HL-60/S4 treated with phorbol 12-myristate 13-acetate at 8.2 ng/mL for 4 days and 3 days (cell line): Measurements from ENCODE around the gene KCNK3.

ENCODE experiments used
- in situ Hi-C: fragments of 300-500 bp; cut with MboI; formaldehyde crosslinking; loops from 2 replicates; pipeline ENCODE4 v1.15.0; 2022; ENCODE audit warnings: low sequenced_read_pairs

KCNK3 gene

DNA sequence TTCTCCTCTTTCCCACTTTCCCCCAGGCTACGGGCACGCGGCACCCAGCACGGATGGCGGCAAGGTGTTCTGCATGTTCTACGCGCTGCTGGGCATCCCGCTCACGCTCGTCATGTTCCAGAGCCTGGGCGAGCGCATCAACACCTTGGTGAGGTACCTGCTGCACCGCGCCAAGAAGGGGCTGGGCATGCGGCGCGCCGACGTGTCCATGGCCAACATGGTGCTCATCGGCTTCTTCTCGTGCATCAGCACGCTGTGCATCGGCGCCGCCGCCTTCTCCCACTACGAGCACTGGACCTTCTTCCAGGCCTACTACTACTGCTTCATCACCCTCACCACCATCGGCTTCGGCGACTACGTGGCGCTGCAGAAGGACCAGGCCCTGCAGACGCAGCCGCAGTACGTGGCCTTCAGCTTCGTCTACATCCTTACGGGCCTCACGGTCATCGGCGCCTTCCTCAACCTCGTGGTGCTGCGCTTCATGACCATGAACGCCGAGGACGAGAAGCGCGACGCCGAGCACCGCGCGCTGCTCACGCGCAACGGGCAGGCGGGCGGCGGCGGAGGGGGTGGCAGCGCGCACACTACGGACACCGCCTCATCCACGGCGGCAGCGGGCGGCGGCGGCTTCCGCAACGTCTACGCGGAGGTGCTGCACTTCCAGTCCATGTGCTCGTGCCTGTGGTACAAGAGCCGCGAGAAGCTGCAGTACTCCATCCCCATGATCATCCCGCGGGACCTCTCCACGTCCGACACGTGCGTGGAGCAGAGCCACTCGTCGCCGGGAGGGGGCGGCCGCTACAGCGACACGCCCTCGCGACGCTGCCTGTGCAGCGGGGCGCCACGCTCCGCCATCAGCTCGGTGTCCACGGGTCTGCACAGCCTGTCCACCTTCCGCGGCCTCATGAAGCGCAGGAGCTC lies 35.4 kb downstream of the KCNK3 start:
- in situ Hi-C loops = no loop called here

DNA sequence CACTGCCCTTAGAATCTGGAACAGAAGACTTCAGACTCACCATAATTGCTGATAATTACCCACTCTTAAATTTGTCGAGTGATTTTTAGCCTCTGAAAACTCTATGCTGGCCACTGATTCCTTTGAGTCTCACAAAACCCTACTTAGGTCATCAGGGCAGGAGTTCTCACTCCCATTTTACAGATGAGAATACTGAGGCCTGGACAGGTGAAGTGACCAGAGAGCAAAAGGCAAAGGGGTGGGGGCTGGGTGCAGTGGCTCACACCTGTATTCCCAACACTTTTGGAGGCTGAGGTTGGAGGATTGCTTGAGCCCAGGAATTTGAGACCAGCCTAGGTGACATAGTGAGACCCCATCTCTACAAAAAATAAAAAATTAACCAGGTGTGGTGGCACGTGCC lies 36.8 kb downstream of the KCNK3 start:
- in situ Hi-C loops = no loop called here

DNA sequence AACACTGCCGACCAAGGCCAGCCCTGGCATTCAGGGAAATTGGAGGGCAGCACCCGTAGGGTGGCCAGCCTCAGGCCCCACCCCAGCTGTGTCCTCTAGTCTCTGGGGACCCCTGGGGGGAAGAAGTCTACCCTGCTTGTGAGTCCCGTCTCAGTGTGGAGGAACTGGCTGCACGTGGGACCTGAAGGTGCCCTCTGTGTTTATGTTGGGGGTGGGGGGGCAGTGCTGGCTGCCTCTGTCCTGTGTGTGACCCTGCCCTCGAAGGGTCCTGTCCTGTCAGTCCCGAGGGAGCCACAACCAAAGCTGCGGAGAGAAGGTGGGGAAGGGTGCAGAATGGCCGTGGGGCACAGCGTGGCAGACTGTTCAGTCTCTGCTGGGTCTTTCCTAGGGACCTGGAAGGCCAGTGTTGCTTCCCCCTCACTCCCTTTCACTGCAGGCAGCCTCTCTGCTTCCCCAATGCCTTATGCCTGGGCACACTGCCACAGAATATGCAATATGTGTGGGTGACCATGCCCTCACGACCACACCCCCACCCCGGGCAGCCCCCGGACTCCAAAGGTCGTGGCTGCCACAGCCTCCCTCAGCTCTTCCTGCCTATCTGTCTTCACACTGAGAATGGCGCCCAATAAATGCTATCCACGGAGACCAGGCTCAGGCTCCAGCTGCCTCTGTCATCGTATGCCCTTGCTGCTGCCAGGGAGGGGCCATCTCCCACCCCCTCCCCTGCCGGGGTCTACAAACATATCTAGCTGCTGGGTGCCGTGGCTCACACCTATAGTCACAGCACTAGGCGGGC lies 38.2 kb downstream of the KCNK3 start:
- in situ Hi-C loops = no loop called here

DNA sequence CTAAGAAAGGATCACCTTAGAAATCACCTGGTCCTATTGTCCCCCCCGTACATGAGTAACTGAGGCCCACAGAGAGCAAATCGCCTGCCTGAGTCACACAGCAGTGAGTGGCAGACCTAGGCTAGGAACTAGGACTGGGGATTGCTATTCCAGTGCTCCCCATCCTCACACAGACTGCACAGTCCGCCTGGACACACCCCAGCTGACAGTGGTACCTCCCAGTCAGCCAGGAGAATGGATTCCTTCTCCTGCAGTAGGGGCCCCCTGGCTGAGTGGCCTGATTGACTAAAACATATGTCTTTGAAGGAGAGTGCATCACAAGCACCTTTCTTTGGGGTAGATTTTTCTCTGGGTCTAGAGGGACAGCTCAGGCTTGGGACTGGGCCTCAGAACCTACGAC lies 39.2 kb downstream of the KCNK3 start:
- in situ Hi-C loops = no loop called here

DNA sequence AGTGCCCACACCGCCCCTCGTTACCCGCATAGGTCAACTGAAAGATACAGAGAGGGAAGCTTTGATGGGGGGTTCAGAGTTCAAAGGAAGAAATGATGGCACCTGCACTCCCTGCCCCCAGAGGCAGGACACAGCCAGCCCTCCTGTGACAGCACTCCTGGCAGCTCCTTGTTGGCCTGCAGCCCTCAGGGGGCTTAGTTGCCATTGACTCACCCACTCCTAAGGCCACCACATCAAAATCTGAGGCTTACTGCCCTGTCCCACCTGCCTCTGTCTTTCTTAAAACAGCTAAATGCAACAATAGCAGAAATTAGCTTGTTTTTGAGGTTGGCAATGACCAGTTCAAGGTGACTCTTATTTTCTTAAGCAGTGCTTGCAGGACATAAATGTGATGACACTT lies 39.9 kb downstream of the KCNK3 start:
- in situ Hi-C loops = no loop called here

DNA sequence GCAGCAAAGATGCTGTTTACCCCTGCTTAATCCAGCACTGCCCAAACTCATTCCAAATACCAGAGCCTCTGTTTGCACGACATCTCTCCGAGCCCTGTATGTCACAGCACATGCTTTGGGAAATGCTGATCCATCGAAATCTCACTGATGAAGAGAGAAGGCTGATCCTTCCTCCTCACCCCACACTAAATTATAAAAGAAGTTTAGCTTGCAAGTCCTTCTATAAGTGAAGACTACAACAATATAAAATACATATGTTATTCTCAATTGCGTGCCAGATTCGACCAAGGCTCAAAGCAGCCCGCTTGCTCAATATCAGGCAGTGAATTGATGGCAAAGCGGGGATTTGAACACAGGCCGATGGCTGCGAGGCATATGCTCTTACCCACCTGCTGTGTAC lies 40.9 kb downstream of the KCNK3 start:
- in situ Hi-C loops = no loop called here

DNA sequence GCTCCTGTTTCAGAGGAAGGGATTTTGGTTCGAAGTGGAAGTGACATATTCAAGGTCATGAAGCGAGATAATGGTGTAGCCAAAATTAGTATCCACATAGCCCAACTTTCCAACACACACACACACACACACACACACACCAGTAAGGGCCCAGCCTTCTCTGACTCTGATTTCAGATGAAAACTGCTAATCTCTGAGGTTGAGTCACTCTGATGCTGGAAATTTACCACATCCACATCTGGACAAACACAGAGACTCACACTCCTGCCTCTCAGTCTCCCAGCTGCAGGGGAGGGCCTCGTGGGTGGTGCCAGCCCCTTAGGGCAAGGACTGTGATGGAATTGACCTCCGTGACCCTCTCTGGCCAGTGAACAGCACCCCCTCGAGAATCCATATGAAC lies 42.6 kb downstream of the KCNK3 start:
- in situ Hi-C loops = no loop called here

DNA sequence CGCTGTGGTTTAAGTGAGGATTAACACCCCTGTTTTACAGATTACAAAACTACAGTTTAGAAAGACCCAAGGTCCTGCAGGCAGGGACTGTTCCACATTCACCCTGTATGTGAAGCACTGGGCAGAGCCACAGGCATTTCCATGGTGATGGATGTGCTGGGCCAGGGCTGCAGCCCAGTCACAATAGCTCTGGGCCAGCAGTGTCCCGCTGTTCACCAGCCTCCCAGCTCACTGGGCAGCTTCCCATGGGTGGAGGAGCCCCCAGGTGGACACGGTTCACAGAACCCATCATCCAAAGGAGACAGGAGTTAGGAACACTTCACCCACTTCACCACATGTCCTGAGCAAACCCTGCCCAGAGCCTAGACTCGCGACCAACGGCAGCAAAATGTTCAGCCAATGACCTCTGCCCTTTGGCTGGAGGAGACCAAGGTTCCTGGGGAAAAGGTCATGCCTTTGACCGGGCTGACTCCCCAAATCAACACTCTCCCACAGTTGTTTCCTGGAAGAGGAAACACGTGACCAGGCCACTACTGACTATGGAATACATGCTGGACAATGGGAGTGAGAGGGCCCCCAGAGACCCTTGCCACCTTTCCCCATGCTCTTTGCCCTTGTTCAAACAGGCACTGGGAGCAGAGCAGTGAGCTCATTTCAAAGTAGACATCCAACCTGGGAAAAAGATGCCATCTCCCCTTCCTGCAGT lies 43.5 kb downstream of the KCNK3 start:
- in situ Hi-C loops = no loop called here

DNA sequence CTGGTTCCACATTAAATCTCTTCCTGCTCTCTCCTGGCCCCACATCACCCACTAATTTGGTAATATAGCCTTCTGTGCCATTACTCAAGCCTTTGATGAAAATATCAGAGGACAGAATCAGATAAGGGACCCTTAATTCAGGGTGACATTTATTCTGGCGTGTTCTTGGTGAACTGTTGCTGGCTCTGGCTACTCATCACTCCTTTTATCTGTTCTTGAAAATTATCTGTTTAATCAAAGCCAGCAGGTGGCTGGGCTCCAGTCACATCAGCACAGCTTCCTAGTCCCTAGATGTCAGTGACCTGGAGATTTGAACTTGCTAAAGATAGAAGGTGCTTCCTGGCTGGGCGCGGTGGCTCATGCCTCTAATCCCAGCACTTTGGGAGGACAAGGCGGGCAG lies 44.7 kb downstream of the KCNK3 start:
- in situ Hi-C loops = no loop called here

DNA sequence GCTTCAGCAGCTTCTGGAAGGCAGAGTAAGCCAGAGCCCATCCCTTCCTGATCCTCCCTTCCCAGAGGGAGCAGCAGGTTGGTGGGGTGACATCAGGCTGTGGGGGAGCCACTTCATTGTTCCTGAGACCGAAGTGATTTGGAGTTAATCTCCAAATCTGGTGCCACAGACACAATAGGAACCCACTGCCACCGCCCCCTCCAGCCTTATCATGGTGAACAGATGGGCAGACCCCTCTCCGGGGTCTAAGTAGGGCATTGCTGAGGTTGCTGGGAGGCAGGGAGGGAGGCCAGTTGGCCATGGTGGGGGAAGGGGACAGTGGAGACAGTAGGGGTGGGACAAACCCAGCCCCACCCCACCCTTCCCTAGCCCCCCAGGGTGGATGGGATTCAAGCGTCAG lies 46.0 kb downstream of the KCNK3 start:
- in situ Hi-C loops = no loop called here

DNA sequence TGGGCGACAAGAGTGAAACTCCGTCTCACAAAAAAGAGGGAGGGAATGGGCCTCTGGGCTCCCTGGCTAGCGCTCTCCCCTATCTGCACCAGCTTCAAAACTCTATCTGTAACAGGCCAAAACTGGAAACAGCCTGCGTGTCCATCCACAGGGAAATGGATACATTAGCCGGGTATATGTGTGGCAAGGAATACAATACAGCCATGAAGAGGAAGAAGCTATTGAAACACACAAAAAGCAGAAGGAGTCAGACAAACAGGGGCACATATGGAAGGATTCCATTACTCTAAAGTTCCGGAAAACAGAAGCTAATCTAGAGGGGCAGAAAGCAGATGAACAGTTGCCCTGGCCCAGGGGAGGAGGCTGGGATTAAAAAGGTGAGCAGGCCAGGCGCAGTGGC lies 47.0 kb downstream of the KCNK3 start:
- in situ Hi-C loops = no loop called here

DNA sequence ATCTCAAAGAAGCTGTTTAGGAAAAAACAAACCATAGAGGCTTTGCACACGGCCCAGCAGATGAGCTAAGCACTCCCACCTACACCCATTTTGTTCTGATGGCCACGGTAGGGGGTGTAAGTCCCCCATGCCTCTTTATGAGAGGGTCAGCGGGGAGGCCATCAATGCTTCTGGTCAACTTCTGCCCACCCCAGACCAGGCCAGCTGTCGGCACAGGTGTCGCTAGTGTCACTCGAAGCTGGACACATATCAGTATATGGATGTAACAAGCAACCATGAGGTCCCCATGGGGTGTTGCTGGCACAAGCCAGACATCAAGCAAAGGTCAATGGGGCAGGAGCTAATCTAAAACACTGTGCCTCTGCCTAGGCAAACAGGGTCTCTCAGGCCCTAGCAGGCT lies 47.8 kb downstream of the KCNK3 start:
- in situ Hi-C loops = no loop called here

DNA sequence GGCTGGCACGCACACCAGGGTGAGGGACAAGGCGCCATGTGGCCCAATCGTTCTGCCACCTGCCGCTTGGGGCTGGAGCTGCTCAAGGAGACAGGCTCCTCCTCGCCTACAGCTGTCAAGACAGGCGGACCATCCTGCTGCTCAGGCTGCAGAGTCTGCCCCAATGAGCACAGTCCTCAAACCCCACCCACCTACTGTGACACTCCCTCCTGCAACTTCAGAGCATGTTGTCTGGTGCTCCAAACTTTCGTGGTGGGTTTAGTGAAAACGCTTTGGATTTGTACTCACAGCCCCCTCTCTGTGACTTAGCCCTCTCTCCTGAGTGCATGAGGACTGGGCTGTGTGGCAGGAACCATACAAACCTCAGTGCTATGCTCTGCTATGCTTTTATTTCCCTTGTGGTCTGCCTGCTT lies 48.4 kb downstream of the KCNK3 start:
- in situ Hi-C loops = no loop called here

DNA sequence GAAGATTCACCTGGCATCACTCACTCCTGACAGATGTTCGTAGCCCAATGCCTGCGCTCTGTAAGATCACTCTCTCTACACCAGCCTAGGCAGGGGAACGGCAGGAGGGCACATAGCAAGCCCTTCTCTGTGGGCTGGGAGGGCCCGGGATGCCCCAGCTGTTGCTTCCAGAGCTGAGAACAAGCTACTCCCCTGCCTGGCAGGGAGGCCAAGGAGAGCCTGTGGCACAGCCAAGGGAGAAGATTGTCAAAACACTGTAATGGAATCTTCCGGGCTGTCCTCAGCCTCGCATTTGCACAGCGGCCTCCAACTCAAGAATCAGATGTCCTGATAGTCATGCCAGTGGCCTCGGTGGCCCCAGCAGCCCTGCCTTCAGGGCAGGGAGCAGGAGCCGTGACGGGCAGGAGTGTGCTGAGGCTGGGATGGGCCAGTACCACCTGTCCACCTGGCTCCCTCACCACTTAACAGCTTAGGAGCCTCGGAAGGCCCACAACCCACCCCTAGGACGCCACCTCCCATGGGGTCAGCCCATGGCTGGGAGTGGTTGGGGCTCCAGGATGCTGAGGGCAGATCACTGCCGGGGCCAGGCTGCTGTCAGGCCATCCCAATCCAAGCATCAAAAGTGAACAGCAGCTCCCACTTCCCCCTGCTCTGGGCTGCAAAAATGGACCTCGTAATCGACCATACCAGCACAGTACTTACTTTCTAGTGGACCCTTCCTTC lies 49.7 kb downstream of the KCNK3 start:
- in situ Hi-C loops = no loop called here

DNA sequence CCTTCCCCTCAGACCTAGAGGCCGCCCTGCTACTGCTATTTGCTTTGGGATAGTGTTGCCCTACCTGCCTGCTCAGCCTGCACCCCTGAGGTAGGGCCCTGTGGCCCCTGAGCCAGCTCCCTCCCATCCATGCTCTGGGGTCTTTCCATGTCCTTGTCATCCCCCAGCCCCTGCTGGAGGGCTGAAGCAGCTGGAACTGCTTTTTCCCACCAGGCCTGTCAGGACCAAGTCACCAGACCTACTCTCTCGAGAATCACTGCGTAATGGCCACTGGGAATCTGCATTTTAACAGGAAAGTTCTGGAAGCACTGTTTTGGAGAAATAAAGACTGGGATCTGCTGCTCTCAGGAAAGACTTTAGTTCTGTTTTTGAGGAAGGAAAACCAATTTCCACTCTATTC lies 51.3 kb downstream of the KCNK3 start:
- in situ Hi-C loops = no loop called here

DNA sequence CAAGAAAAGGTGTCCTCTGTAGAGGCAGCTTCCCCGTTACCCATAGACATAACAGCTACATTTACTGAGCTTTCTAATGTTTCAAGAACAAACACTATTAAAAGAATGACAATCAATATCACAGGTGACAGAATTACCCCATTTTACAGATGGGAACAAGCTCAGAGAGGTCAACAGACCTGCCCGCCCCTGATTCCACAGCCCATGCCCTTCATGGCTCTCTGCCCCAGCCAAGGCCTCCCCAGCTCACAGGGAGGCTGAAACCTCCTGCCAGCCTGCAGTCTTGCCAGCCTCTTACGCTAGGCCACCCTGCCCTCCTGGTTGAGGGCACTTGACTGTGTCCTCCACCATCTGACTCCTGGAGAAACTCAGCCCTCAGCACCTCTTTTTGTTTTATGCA lies 52.4 kb downstream of the KCNK3 start:
- in situ Hi-C loops = no loop called here

DNA sequence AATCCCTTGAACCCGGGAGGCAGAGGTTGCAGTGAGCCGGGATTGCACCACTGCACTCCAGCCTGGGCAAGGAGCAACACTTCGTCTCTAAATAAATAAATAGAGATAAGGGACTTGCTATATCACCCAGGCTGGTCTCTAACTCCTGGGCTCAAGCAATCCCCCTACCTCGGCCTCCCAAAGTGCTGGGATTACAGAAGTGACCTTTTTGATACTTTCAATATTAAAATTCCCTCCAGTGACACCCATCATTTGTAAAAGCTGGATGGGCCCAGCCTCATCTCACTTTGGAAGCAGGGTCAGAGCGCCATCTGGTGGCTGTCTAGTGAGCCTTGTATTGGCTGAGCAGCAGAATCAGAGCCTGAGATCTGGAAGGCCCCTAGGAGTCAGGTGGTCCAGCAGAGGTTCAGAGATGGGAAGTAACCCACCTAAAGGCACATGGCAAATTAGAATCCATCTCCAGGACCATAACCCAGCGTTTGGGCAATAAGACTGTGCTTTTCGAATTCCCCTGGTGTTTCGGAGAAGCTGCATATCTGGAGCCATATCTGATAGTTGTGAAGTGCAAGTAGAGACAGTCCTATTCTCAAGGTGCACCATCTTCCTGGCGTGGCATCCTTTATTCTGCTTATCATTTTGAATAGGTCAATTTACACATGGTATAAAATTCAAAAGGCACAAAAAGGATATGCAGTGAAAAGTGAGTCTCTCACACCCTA lies 53.2 kb downstream of the KCNK3 start:
- in situ Hi-C loops = no loop called here

DNA sequence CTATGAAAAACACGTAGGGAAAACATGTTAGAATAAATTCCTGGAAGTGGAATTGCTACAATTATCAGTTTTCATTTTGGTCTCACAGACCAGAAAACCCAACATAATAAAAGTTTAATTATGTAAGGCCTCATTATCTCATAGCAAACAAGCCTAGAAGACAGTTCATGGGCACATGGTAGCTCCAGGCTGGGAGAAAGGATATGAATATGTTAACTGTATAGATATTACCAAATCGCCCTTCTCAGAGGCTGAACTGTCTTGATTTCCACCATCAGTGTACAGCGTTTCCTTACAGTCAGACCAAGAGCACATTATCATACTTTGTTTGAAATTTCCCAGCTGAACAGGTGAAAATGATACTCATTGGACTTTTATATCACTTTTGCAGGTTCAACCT lies 54.4 kb downstream of the KCNK3 start:
- in situ Hi-C loops = no loop called here

DNA sequence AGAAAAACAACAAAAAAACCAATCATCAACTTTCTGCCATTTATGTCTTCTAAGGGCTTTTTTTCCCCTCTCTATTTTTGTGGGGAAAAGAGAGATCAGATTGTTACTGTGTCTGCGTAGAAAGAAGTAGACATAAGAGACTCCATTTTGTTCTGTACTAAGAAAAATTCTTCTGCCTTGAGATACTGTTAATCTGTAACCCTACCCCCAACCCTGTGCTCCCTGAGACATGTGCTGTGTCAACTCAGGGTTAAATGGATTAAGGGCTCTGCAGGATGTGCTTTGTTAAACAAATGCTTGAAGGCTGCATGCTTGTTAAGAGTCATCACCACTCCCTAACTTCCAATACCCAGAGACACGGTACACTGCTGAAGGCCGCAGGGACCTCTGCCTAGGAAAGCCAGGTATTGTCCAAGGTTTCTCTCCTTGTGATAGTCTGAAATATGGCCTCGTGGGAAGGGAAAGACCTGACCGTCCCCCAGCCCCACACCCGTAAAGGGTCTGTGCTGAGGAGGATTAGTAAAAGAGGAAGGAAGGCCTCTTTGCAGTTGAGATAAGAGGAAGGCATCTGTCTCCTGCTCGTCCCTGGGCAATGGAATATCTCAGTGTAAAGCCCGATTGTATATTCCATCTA lies 57.4 kb downstream of the KCNK3 start:
- in situ Hi-C loops = loop anchor here (10.0 kb wide), 1 partner anchor 135 kb away; no protein-coding TSS in a partner anchor

DNA sequence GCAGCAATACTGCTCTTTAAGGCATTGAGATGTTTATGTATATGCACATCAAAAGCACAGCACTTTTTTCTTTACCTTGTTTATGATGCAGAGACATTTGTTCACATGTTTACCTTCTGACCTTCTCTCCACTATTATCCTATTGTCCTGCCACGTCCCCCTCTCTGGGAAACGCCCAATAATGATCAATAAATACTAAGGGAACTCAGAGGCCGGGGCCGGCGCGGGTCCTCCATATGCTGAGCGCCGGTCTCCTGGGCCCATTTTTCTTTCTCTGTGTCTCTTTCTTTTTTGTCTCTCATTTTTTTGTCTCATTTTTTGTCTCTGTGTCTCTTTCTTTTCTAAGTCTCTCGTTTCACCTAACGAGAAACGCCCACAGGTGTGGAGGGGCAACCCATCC lies 57.9 kb downstream of the KCNK3 start:
- in situ Hi-C loops = loop anchor here (10.0 kb wide), 1 partner anchor 136 kb away; no protein-coding TSS in a partner anchor
